ENCODE measurements around the gene C2orf76. TPM values are rescaled to one million over a fixed set of nuclear protein-coding genes. Genes with fewer than 3 reads are reported as not detected.

Gene C2orf76
- total and polyA plus RNA-seq, 10 of the 15 experiments (the other 5 are each of a cell fraction or from before 2014, with no cell fraction given), result 14.0 to 46.1 (median 25.4) TPM

GRCh38 chr2:119409506-119409905, 42.9 kb upstream of the C2orf76 start (continued):
- TF ChIP-seq ZBTB40 (IDR thresholded peaks at IDR 0.05; ENCODE audit: borderline replicate concordance), result no peak

- DNase-seq (ENCODE audit: low read depth, low spot score), result no peak
- H3K4me2 ChIP-seq (ENCODE audit: control insufficient read depth, insufficient read depth), result no peak overlapping the region
- ChIA-PET RAD21 (ENCODE audit: unreplicated experiment) (interaction anchor here (1.1 to 7.3 kb wide), 3 partner anchors 28 to 233 kb away, joined by 3 to 75 read pairs (median 5); no protein-coding TSS in a partner anchor), CTCF (interaction anchor here (0.7 to 10.3 kb wide), 8 partner anchors 17 to 79 kb away, joined by 3 to 187 read pairs (median 4); no protein-coding TSS in a partner anchor), SMC1A (ENCODE audit: uncharacterized antibody, unreplicated experiment) (interaction anchor here (0.6 to 4.6 kb wide), 3 partner anchors 43 to 523 kb away, joined by 3 to 62 read pairs (median 5); no protein-coding TSS in a partner anchor), POLR2A (no interaction called here)
- ATAC-seq, result peak; percentile 39
- no peak overlapping the region for H3K4me3 ChIP-seq
- no peak for FAIRE-seq
- H3K9me3 ChIP-seq (replicated peaks; ENCODE audit: control insufficient read depth, insufficient read depth, low read length), result no peaks in the 10 kb centered on the region
- no peaks in the 10 kb centered on the region for H3K36me3 ChIP-seq (ENCODE audit: control insufficient read depth in 2 of 2, insufficient read depth in 2 of 2, low read length in 1 of 2)
- in situ Hi-C loops (cut with MboI), result no loop called here
- H3K27me3 ChIP-seq (replicated peaks in 1 of 2; ENCODE audit: control insufficient read depth in 2 of 2, insufficient read depth in 2 of 2, low read length in 1 of 2), result no peaks in the 10 kb centered on the region
- H3K27ac ChIP-seq (ENCODE audit: control insufficient read depth, insufficient read depth), result no peak overlapping the region
- H2AFZ ChIP-seq (ENCODE audit: control insufficient read depth, low read depth, low read length), result no peak overlapping the region
- H3K4me1 ChIP-seq (ENCODE audit: control insufficient read depth, insufficient read depth, low read length), result no peaks in the 10 kb centered on the region
- intact Hi-C loops (cut with micrococcal nuclease; ENCODE audit: unreplicated experiment), result loop anchor here (2.0 to 5.0 kb wide), 2 partner anchors 234 to 253 kb away; no protein-coding TSS in a partner anchor
- no peaks in the 10 kb centered on the region for H3K79me2 ChIP-seq (ENCODE audit: control insufficient read depth, insufficient read depth, low read length)
- 60% methylated on average over 5 of the region's 5 CpGs for WGBS (ENCODE audit: insufficient coverage, insufficient replicate concordance, low lambda C conversion rate, missing lambda C conversion rate)
- H4K20me1 ChIP-seq (ENCODE audit: control insufficient read depth, insufficient read depth), result no peaks in the 10 kb centered on the region
- no TSS peak for BruUV-seq (replicated peaks)
- no peak overlapping the region for H3K9ac ChIP-seq (ENCODE audit: control insufficient read depth, insufficient read depth, low read length)
- TF ChIP-seq ATF3 (IDR thresholded peaks at IDR 0.05; ENCODE audit: borderline replicate concordance, extremely low read depth, low read depth, low read length) (no peak), E2F8 (IDR thresholded peaks at IDR 0.05; ENCODE audit: low read depth, partially characterized antibody) (no peak), BCLAF1 (IDR thresholded peaks at IDR 0.05) (no peak), CEBPZ (IDR thresholded peaks at IDR 0.05; ENCODE audit: low read depth, low read length) (no peak)
Observed at GRCh38 chr2:119408221-119408619, 41.6 kb upstream of the C2orf76 start.

Measured in GM12878 (cell line).